GM10266 (cell line): ENCODE data around the gene DUSP22.

Source experiments
- DNase-seq: peaks from one replicate; pipeline ENCODE4 v3.0.0; 2012; ENCODE audit errors: extremely low spot score
- TF ChIP-seq, protein P1 (sequence below): IDR thresholded peaks from 2 replicates; pipeline ENCODE4 v1.5.1; 2012; ENCODE audit warnings: mild to moderate bottlenecking, low read depth; ENCODE audit not compliant: control insufficient read depth, insufficient read depth; ENCODE audit errors: missing control alignments

DUSP22 gene

DNA sequence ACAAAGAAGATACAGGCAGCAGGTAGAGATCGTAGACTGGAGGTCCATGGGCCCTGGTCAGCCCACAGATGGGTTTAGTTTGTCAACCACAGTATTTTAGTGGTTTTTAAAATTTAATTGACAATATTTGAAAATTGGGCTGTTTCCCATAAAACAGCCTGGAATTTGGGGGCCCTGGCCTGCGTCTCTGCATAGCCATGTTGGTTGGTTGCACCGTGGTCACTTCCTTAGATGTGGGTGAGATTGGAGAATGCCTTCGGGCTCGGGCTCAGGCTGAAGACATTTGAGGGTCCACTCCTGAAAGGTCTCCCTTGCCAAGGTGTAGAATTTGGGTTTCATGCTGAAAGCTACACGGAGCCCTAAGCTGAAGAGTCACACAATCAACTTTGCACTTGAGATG is 7.7 kb downstream of the DUSP22 start:
- TF ChIP-seq, protein P1, sequence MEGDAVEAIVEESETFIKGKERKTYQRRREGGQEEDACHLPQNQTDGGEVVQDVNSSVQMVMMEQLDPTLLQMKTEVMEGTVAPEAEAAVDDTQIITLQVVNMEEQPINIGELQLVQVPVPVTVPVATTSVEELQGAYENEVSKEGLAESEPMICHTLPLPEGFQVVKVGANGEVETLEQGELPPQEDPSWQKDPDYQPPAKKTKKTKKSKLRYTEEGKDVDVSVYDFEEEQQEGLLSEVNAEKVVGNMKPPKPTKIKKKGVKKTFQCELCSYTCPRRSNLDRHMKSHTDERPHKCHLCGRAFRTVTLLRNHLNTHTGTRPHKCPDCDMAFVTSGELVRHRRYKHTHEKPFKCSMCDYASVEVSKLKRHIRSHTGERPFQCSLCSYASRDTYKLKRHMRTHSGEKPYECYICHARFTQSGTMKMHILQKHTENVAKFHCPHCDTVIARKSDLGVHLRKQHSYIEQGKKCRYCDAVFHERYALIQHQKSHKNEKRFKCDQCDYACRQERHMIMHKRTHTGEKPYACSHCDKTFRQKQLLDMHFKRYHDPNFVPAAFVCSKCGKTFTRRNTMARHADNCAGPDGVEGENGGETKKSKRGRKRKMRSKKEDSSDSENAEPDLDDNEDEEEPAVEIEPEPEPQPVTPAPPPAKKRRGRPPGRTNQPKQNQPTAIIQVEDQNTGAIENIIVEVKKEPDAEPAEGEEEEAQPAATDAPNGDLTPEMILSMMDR = no peak

DNA sequence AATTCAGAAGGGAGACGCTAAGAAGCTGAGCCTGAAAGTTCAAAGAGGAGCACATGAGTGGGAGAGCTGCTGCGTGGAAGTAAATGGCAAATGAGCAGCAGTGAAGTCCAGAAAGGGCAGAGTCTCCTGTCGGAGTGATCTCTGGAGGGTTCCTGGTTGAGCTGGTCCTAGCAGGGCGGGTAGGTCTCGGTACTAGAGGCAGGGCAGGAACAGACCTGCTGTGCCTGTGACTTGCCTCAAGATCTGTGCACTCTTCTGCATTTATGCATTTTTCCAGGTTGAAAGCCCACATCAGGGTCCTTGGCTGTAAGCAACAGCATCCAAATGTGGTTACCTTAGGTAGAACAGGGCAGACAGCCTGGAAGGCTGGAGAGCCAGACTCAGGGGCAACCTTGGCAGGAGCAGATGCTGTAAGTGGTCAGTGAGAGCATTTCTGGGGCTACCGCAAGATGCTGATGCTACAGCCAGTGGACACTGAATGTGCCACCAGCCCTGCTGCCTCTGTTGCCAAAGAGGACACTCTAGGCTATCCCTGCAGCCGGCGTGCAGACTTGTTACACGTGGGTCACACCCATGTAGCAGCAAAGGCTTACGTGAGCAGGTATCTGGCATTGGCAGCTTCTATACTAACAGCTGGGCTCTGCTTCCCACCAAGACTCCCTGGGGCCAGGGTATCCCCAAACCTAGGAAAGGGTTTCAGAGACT is 8.4 kb downstream of the DUSP22 start:
- DNase-seq = no peak
- TF ChIP-seq, protein P1 = no peak

More for the DNA sequence above, 7.7 kb downstream of the DUSP22 start:
- no peak for DNase-seq

DNA sequence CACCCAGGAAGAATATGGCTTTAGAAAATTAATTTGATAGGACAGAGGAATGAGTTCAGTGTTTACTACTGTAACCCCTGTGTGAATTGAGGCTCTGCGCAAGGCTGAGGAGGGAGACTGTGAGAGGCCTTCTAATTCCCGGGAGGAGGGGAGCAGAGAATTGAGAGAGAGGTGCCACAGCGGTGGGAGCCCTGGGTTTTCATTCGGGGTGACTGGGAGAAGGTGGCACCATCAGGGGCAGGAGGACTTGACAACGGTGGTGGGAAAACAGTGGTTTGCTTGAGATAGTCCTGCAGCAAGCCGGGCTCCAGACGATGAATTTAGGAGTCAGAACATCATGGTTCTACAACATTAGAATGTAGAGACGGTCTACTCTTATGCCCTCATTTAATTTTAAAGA is 9.2 kb downstream of the DUSP22 start:
- DNase-seq = no peak
- TF ChIP-seq, protein P1 = no peak

DNA sequence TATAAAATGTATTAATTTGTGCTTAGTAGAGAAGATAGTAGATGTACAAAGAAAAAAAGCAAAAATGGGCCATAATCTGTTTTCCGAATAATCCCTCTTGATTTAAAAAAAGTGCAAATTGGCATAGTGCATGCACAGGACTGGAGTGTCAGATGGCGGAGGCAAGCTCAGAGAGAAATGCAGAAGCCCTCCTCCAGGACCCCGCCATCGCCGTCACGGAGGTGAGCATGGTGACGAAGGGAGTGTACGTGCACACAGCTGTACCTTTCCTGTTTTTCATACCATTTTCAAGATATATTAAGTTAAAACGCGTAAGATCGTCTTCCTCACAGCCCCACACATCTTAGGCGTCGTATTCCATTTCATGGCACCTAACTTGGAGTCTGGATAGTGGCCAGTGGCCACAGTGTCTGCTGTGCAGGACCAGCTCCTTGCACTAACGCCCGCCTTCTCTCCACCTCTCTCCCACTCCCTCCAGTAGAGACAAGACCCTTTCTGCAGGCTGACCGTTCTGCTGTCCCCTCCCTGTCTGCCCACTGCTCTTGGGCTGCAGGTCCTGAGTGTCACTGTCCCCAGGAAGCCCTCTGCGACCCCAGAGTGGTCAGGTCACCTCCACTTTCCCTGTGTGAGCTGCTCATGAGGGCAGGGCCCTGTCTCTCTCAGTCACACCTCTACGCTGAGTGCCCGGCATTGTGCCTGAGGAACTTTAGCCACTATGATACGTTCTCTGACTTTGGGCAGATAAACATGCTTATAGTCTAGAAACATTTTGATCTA is 9.8 kb downstream of the DUSP22 start:
- TF ChIP-seq, protein P1 = no peak
- no peak for DNase-seq

DNA sequence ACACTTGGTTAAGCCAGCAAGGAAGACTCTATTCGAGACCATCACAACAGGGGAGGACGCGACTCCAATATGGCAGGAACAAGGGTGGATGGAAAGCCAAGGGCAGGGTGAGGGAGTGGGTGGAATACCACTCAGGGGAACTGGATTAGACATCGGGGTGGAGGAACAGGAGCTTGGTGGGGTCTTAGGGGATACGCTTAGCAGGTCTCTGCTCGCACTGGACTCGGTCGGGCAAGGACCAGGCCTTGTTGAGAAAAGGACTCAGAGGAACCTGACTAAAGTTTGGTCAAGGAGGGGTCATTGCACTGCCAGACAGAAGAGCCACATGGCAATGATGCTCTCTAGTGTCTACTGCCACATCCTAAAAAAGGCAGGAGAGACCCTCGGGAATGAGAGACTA is 10.5 kb downstream of the DUSP22 start:
- no peak for DNase-seq
- TF ChIP-seq, protein P1 = no peak

DNA sequence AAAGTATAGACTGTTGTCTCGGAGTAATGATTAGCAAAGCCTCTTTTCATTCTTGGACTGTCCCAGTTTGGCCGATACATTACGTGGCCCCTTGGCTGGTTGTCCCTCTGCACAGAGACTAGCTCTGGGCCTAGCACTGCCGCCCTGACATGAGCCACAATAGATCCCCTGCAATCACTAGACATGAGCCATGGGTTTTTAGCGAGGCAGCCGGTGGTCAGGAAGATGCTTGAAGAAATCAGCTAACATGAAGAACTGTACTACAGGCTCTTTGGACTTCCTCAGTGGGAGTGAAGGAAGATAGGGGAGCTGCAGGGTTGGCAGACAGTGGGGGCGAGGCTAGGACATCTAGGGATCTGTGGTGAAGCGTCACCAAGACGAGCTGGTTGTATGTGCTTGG is 11.0 kb downstream of the DUSP22 start:
- DNase-seq = no peak
- TF ChIP-seq, protein P1 = no peak
